ENCODE data around the gene EEF1AKMT2.

- no peak for TF ChIP-seq TAF1 (IDR thresholded peaks at IDR 0.05; ENCODE audit: borderline replicate concordance, low read depth, low read length)
- TF ChIP-seq POLR2A (IDR thresholded peaks at IDR 0.05; ENCODE audit: low read depth, low read length) = no peak
Observed at GRCh38 chr10:124747745-124748144, 43.9 kb downstream of the EEF1AKMT2 start.

Measured in GM12892 (cell line).